GM12878 (cell line): ENCODE measurements around the gene TRANK1. TPM values are rescaled to one million over a fixed set of nuclear protein-coding genes. Genes with fewer than 3 reads are reported as not detected.

Experiments
- ATAC-seq: fragments of 200-7000 bp; cut with Tn5 transposase; 3 replicates; pipeline ENCODE4 v1.9.1; 2020; ENCODE audit warnings: mild to moderate bottlenecking, moderate library complexity
- BruUV-seq: library from RNA; stranded (reverse); fragments of 400-500 nt; replicated peaks from 2 replicates; lab custom pipeline; 2021; lab: Mats Ljungman, UMichigan
- CTCF ChIA-PET: fragments of 300-600 bp; sonication (Branson Sonifier 250); formaldehyde crosslinking; extraction: SDS; loops from one replicate; lab custom pipeline; 2021; ENCODE audit warnings: inconsistent platforms; lab: Yijun Ruan, JAX
- POLR2A ChIA-PET: fragments of 350-600 bp; formaldehyde crosslinking; extraction: SDS; loops from one replicate; lab custom pipeline; 2021; ENCODE audit warnings: inconsistent platforms; lab: Charles Lee
- RAD21 ChIA-PET: fragments of 300-600 bp; sonication (Branson Sonifier 250); formaldehyde crosslinking; loops from one replicate; lab custom pipeline; 2023; ENCODE audit warnings: antibody characterized with exemption; ENCODE audit not compliant: unreplicated experiment; lab: Charles Lee
- SMC1A ChIA-PET: fragments of 300-600 bp; sonication (Branson Sonifier 250); formaldehyde crosslinking; loops from one replicate; lab custom pipeline; 2023; ENCODE audit not compliant: unreplicated experiment, uncharacterized antibody; lab: Charles Lee
- DNase-seq: peaks from one replicate; pipeline ENCODE4 v3.0.0-alpha.2; 2011; ENCODE audit warnings: low read depth, low spot score
- FAIRE-seq: peaks from 3 replicates; lab custom pipeline; 2011; peaks lifted over from hg19 to GRCh38; lab: Jason Lieb, UNC
- H2AFZ ChIP-seq: 2 replicates; pipeline ENCODE4 v1.6.0; 2011; ENCODE audit warnings: low read depth, low read length, control low read depth; ENCODE audit not compliant: control insufficient read depth
- H3K27ac ChIP-seq: 2 replicates; pipeline ENCODE4 v1.5.1; 2011; ENCODE audit warnings: control low read depth; ENCODE audit not compliant: control insufficient read depth, insufficient read depth
- H3K27me3 ChIP-seq, 2 experiments: replicated peaks in 1 of 2; 2 replicates each; pipeline versions ENCODE4 v1.6.0 to v1.6.1; 2011; ENCODE audit warnings: low read length in 1 of 2; ENCODE audit not compliant: control insufficient read depth in 2 of 2, insufficient read depth in 2 of 2
- H3K36me3 ChIP-seq, 2 experiments: 2 replicates each; pipeline ENCODE4 v1.5.1; 2011; ENCODE audit warnings: low read length in 1 of 2; ENCODE audit not compliant: control insufficient read depth in 2 of 2, insufficient read depth in 2 of 2
- H3K4me1 ChIP-seq: 2 replicates; pipeline ENCODE4 v1.6.1; 2011; ENCODE audit warnings: mild to moderate bottlenecking, low read length, moderate library complexity, mixed read lengths; ENCODE audit not compliant: control insufficient read depth, insufficient read depth
- H3K4me2 ChIP-seq: 2 replicates; pipeline ENCODE4 v1.6.0; 2011; ENCODE audit warnings: control low read depth; ENCODE audit not compliant: control insufficient read depth, insufficient read depth
- H3K4me3 ChIP-seq: fragments of 200-600 bp; sonication (generic); 2 replicates; pipeline ENCODE4 v1.5.1; 2016
- H3K79me2 ChIP-seq: 2 replicates; pipeline ENCODE4 v1.6.0; 2011; ENCODE audit warnings: low read length; ENCODE audit not compliant: control insufficient read depth, insufficient read depth
- H3K9ac ChIP-seq: 2 replicates; pipeline ENCODE4 v1.8.0; 2011; ENCODE audit warnings: low read length, control low read depth, mixed read lengths; ENCODE audit not compliant: control insufficient read depth, insufficient read depth
- H3K9me3 ChIP-seq: replicated peaks from 3 replicates; pipeline ENCODE4 v1.5.1; 2011; ENCODE audit warnings: mild to moderate bottlenecking, low read length; ENCODE audit not compliant: control insufficient read depth, insufficient read depth
- H4K20me1 ChIP-seq: 2 replicates; pipeline ENCODE4 v1.6.0; 2011; ENCODE audit not compliant: control insufficient read depth, insufficient read depth
- ASH2L ChIP-seq: fragments of 300-600, 200-600 bp; sonication (generic); IDR thresholded peaks from 2 replicates; pipeline ENCODE4 v1.6.1; 2017; ENCODE audit warnings: low read depth, mild to moderate bottlenecking, borderline replicate concordance
- BACH1 ChIP-seq: fragments of 450-650 bp; IDR thresholded peaks from 2 replicates; pipeline ENCODE4 v1.6.1; 2017; ENCODE audit warnings: mild to moderate bottlenecking, borderline replicate concordance
- BCL11A ChIP-seq: IDR thresholded peaks from 2 replicates; pipeline ENCODE4 v1.6.1; 2011; ENCODE audit warnings: low read depth, low read length
- IKZF2 ChIP-seq, 2 experiments: fragments of 450-650 bp; IDR thresholded peaks; 2 replicates each; pipeline ENCODE4 v1.6.1; 2017; ENCODE audit warnings: mild to moderate bottlenecking in 2 of 2, moderate library complexity in 2 of 2
- MEF2B ChIP-seq: fragments of 450-650 bp; IDR thresholded peaks from 2 replicates; pipeline ENCODE4 v1.6.1; 2018; ENCODE audit warnings: mild to moderate bottlenecking, moderate library complexity; ENCODE audit not compliant: partially characterized antibody, poor library complexity, severe bottlenecking
- MTA3 ChIP-seq: IDR thresholded peaks from 2 replicates; pipeline ENCODE4 v1.6.1; 2012; ENCODE audit warnings: low read length, inconsistent platforms, borderline replicate concordance
- NR2C2 ChIP-seq: IDR thresholded peaks from 2 replicates; pipeline ENCODE4 v1.6.1; 2011; ENCODE audit warnings: borderline replicate concordance, low read depth; ENCODE audit not compliant: control insufficient read depth, insufficient read length
- SIN3A ChIP-seq: IDR thresholded peaks from 2 replicates; pipeline ENCODE4 v1.6.1; 2012; ENCODE audit warnings: low read depth, low read length, improper control_type of control experiment
- SKIL ChIP-seq: fragments of 450-650 bp; IDR thresholded peaks from 2 replicates; pipeline ENCODE4 v1.6.1; 2017; ENCODE audit warnings: mild to moderate bottlenecking, low read depth, inconsistent platforms; ENCODE audit not compliant: poor library complexity, severe bottlenecking
- SMC3 ChIP-seq: IDR thresholded peaks from 2 replicates; pipeline ENCODE4 v1.6.1; 2011; ENCODE audit warnings: low read length, improper control_type of control experiment, borderline replicate concordance
- SREBF2 ChIP-seq: IDR thresholded peaks from 2 replicates; pipeline ENCODE4 v1.6.1; 2012; ENCODE audit warnings: mild to moderate bottlenecking, low read length
- TCF3 ChIP-seq: IDR thresholded peaks from 2 replicates; pipeline ENCODE4 v1.6.1; 2012; ENCODE audit warnings: low read depth, mild to moderate bottlenecking, low read length, borderline replicate concordance; ENCODE audit not compliant: insufficient read depth
- YY1 ChIP-seq: IDR thresholded peaks from 2 replicates; pipeline ENCODE4 v1.6.1; 2011; ENCODE audit warnings: low read depth, mild to moderate bottlenecking, low read length
- ZNF24 ChIP-seq: fragments of 450-650 bp; IDR thresholded peaks from 2 replicates; pipeline ENCODE4 v1.6.1; 2017; ENCODE audit warnings: antibody characterized with exemption, mild to moderate bottlenecking
- ZZZ3 ChIP-seq: IDR thresholded peaks from 2 replicates; pipeline ENCODE4 v1.6.1; 2011; ENCODE audit warnings: low read depth; ENCODE audit not compliant: control insufficient read depth, insufficient read length
- WGBS: methylation state at CpG from one replicate; pipeline ENCODE4 v1.1.6; 2016; ENCODE audit warnings: low lambda C conversion rate; ENCODE audit not compliant: insufficient replicate concordance, insufficient coverage; ENCODE audit errors: missing lambda C conversion rate; 5-methylcytosine and 5-hydroxymethylcytosine counted together
- in situ Hi-C: fragments of 300-500 bp; cut with MboI; formaldehyde crosslinking; loops from 9 replicates; pipeline ENCODE4 v1.14.3; 2018; ENCODE audit warnings: mixed read lengths
- intact Hi-C: fragments of 100-400 bp; cut with micrococcal nuclease; formaldehyde crosslinking; loops from one replicate; pipeline ENCODE4 v1.14.2; 2022; ENCODE audit not compliant: unreplicated experiment
- polyA plus RNA-seq, 11 experiments: library from polyadenylated mRNA; depleted of rRNA in 4 of 11; unstranded in 6 of 11; stranded (reverse) in 5 of 11; fragments of >200 nt; fragmentation: Nextera tagmentation in 4 of 11; fragmentation: Illumina TruSeq in 1 of 11; extraction: Ambion mirVana in 4 of 11; extraction: Trizol in 1 of 11; gene quantifications; 1 replicate in 1 of 11; 2 replicates in 10 of 11; pipeline versions ENCODE4 v1.2.1 to v1.2.3, GENCODE V29; 2011 to 2016; ENCODE audit warnings: inconsistent platforms in 2 of 11, missing spikeins in 2 of 11, low read depth in 1 of 11
- total RNA-seq, 4 experiments: library from RNA; depleted of rRNA in 3 of 4; stranded (reverse); fragments of >200 nt in 3 of 4; fragmentation: Illumina TruSeq in 1 of 4; extraction: Trizol in 1 of 4; gene quantifications; 2 replicates each; pipeline versions ENCODE4 v1.2.1 to v1.2.3, GENCODE V29; 2013 to 2021

TRANK1 gene
- total and polyA plus RNA-seq, 10 of the 15 experiments (the other 5 are each of a cell fraction or from before 2014, with no cell fraction given) = 0.46 to 8.8 (median 1.1) TPM

- no peak for FAIRE-seq
- POLR2A ChIA-PET = no interaction called here
- in situ Hi-C loops = no loop called here
- RAD21 ChIA-PET = interaction anchor here (1.6 kb wide), 1 partner anchor 135 kb away, joined by 4 read pairs; no protein-coding TSS in a partner anchor
- H3K4me2 ChIP-seq = no peak overlapping the region
- no peaks in the 10 kb centered on the region for H3K9me3 ChIP-seq
- intact Hi-C loops = no loop called here
- no peaks in the 10 kb centered on the region for H3K36me3 ChIP-seq
- WGBS = 67% methylated on average over 3 of the region's 3 CpGs
- H3K27ac ChIP-seq = no peak overlapping the region
- no peaks in the 10 kb centered on the region for H3K79me2 ChIP-seq
- TF ChIP-seq BACH1 = no peak
- no peak for TF ChIP-seq SMC3
- TF ChIP-seq SIN3A = no peak
- no peak for TF ChIP-seq SREBF2
- TF ChIP-seq IKZF2 (IDR thresholded peaks at IDR 0.05) = no peak
- no peak for TF ChIP-seq YY1
- TF ChIP-seq MTA3 = no peak
- no peak for TF ChIP-seq ZNF24
- TF ChIP-seq BCL11A = no peak
- TF ChIP-seq SKIL = no peak
- no peak for TF ChIP-seq TCF3
- no peak for TF ChIP-seq NR2C2
- no peak for TF ChIP-seq ZZZ3
- TF ChIP-seq ASH2L = no peak
- TF ChIP-seq MEF2B = no peak
- H3K9ac ChIP-seq = no peak overlapping the region
- no peaks in the 10 kb centered on the region; a peak in 1 of 4 replicates for H3K27me3 ChIP-seq
- H2AFZ ChIP-seq = no peak overlapping the region
- no peak overlapping the region for H3K4me3 ChIP-seq
- H4K20me1 ChIP-seq = no peaks in the 10 kb centered on the region
- no peaks in the 10 kb centered on the region for H3K4me1 ChIP-seq
- no peak; the same call in 2 of the 3 replicates for ATAC-seq
- no peak for DNase-seq
- SMC1A ChIA-PET = interaction anchor here (1.2 kb wide), 1 partner anchor 136 kb away, joined by 5 read pairs; no protein-coding TSS in a partner anchor
- CTCF ChIA-PET = interaction anchor here (1.4 kb wide), 1 partner anchor 14 kb away, joined by 4 read pairs; no protein-coding TSS in a partner anchor
- BruUV-seq = no TSS peak
Observed at GRCh38 chr3:36823806-36824205, 121.0 kb downstream of the TRANK1 start.
